ENCODE data around the gene EPAS1. TPM values are rescaled to one million over a fixed set of nuclear protein-coding genes. Genes with fewer than 3 reads are reported as not detected.

The EPAS1 gene
- total RNA-seq, 1 donor, result 5.2 TPM

- H3K4me3 ChIP-seq (ENCODE audit: low read length), result no peak overlapping the region
- no peaks in the 10 kb centered on the region for H3K9me3 ChIP-seq (ENCODE audit: low read depth, low read length)
- H3K4me1 ChIP-seq (ENCODE audit: insufficient read depth, low read length), result no peaks in the 10 kb centered on the region
- no peaks in the 10 kb centered on the region for H3K27me3 ChIP-seq (ENCODE audit: insufficient read depth, low read length)
Observed at GRCh38 chr2:46431481-46432235, 134.5 kb downstream of the EPAS1 start.

DNA sequence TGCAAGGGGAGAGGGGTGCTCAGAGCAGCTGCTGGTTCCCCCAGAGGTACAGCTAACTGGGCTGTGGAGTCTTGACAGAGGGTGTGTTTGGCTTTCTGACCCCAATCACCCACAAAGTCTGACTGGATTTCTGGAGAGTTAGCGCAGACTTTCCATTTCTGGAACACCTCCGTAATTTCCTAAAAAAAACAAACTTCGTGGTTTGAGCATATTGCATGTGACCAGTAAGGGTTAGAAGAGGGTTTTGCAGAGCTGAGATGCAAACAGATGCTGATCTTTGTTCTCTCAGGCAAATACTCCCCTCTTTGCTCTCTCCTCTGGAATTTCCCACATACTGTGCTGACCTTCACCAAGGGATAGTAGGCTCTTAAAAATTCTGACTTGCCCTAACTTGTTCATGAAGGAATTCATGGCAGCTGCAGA is 137.7 kb downstream of the EPAS1 start:
- H3K9me3 ChIP-seq (ENCODE audit: low read depth, low read length), result no peaks in the 10 kb centered on the region
- no peaks in the 10 kb centered on the region for H3K27me3 ChIP-seq (ENCODE audit: insufficient read depth, low read length)
- H3K4me3 ChIP-seq (ENCODE audit: low read length), result no peak overlapping the region
- H3K4me1 ChIP-seq (ENCODE audit: insufficient read depth, low read length), result peaks cover 4% of the 10 kb centered on the region

DNA sequence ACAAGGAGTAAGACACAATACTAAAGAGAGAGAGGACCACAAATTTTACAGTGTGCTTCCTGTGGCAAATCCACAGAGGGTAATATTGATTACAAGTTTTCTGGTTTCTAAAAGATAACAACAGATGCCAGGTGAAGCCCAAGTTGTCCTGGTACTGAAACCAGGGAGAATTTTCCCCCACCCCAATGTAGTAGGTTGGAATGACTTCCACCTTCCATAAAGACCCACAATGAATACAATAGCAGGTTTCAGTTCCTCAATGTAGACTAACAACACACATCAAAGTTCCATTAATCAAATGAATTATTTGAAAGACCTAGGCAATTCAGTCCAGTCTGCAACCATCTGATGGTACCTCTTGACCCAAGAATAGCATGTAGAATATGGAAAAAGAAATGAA is 138.1 kb downstream of the EPAS1 start:
- Histone ChIP-seq H3K9me3 (ENCODE audit: low read depth, low read length) (no peaks in the 10 kb centered on the region), H3K4me1 (ENCODE audit: insufficient read depth, low read length) (peaks cover 9% of the 10 kb centered on the region), H3K4me3 (ENCODE audit: low read length) (no peak overlapping the region), H3K27me3 (ENCODE audit: insufficient read depth, low read length) (no peaks in the 10 kb centered on the region)

GRCh38 chr2:46435796-46436360 is 138.7 kb downstream of the EPAS1 start:
- Histone ChIP-seq H3K27me3 (ENCODE audit: insufficient read depth, low read length) (no peaks in the 10 kb centered on the region), H3K9me3 (ENCODE audit: low read depth, low read length) (no peaks in the 10 kb centered on the region), H3K4me1 (ENCODE audit: insufficient read depth, low read length) (peaks cover 13% of the 10 kb centered on the region), H3K4me3 (ENCODE audit: low read length) (no peak overlapping the region)

Other genes with a start within 250 kb of the EPAS1 start
- gene TMEM247, start 182.2 kb downstream of the EPAS1 start, total RNA-seq, result not detected
- gene RHOQ, start 245.1 kb downstream of the EPAS1 start, total RNA-seq, result 55.4 TPM
- 7.6 TPM for gene ATP6V1E2, start 245.2 kb downstream of the EPAS1 start, total RNA-seq

Measured in mononuclear cell (primary cell).